ENCODE results near the gene CHRNA9. TPM values are rescaled to one million over a fixed set of nuclear protein-coding genes. Genes with fewer than 3 reads are reported as not detected.
"Not testable (repeated sequence)": the region's sequence is repeated elsewhere in the genome, so short reads cannot be mapped to it uniquely, and the experiment has no call there.

CHRNA9 gene
- total RNA-seq, 6 experiments from 2014 or later: not detected

DNA sequence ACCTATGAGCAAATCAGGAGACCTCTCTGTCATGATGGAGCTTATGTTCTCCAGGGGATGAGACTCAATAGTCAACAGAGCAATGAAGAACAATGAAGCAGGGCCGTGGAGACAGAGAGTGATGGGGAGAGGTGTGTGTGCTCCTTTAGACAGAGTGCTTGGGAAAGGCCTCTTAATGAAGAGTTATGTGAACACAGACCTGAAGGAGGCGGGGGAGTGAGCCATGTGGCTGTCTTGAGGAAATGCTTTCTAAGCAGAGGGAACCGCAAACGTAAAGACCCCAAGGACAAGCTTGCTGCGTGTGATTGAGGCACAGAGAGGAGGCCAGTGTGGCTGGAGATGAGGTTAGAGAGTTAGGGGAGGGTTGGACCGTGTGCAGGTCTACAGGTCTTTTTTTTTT is 53.1 kb downstream of the CHRNA9 start:
- TF ChIP-seq, protein P1, sequence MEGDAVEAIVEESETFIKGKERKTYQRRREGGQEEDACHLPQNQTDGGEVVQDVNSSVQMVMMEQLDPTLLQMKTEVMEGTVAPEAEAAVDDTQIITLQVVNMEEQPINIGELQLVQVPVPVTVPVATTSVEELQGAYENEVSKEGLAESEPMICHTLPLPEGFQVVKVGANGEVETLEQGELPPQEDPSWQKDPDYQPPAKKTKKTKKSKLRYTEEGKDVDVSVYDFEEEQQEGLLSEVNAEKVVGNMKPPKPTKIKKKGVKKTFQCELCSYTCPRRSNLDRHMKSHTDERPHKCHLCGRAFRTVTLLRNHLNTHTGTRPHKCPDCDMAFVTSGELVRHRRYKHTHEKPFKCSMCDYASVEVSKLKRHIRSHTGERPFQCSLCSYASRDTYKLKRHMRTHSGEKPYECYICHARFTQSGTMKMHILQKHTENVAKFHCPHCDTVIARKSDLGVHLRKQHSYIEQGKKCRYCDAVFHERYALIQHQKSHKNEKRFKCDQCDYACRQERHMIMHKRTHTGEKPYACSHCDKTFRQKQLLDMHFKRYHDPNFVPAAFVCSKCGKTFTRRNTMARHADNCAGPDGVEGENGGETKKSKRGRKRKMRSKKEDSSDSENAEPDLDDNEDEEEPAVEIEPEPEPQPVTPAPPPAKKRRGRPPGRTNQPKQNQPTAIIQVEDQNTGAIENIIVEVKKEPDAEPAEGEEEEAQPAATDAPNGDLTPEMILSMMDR (IDR thresholded peaks at IDR 0.05): no peak
- DNase-seq: no peak
- Mint-ChIP-seq H3K9me3 (no peaks in the 10 kb centered on the region), H3K4me3 (no peak overlapping the region), H3K27ac (no peak overlapping the region), H3K36me3 (ENCODE audit: low read depth) (no peaks in the 10 kb centered on the region), H3K4me1 (ENCODE audit: low read depth) (no peaks in the 10 kb centered on the region), H3K27me3 (ENCODE audit: insufficient read depth) (peaks cover 12% of the 10 kb centered on the region)

DNA sequence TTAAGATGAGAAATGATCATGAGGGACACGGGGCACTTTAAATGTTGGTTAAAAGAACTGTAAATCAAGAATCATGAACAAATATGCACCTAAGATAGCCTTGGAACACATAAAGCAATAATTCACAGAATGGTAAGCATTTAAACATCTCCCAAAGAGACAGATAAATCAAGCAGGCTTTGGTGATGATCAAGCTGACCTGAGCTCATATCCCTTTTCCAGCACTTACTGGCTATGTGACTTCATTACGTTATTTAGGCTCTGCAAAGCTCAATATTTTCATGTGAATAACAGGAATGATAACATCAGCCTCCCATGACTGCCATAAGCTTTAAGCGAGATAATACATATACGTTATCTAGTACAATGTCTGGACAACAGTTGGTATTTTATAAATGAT is 54.9 kb downstream of the CHRNA9 start:
- Mint-ChIP-seq H3K27ac (no peak overlapping the region), H3K27me3 (ENCODE audit: insufficient read depth) (peaks cover 14% of the 10 kb centered on the region)
- TF ChIP-seq, protein P1 (IDR thresholded peaks at IDR 0.05): no peak

GRCh38 chr4:40392241-40392640 is 57.1 kb downstream of the CHRNA9 start:
- not testable (repeated sequence) for H3K27ac Mint-ChIP-seq; H3K36me3 Mint-ChIP-seq (ENCODE audit: low read depth); DNase-seq; H3K4me1 Mint-ChIP-seq (ENCODE audit: low read depth); H3K4me3 Mint-ChIP-seq; H3K9me3 Mint-ChIP-seq
- H3K27me3 Mint-ChIP-seq (ENCODE audit: insufficient read depth): peaks cover 13% of the 10 kb centered on the region

More for the DNA sequence above, 54.9 kb downstream of the CHRNA9 start:
- H3K4me1 Mint-ChIP-seq (ENCODE audit: low read depth): no peaks in the 10 kb centered on the region
- H3K36me3 Mint-ChIP-seq (ENCODE audit: low read depth): no peaks in the 10 kb centered on the region
- no peaks in the 10 kb centered on the region for H3K9me3 Mint-ChIP-seq
- no peak overlapping the region for H3K4me3 Mint-ChIP-seq
- DNase-seq: no peak

GRCh38 chr4:40394236-40394635 is 59.1 kb downstream of the CHRNA9 start:
- Mint-ChIP-seq H3K4me3 (no peak overlapping the region), H3K27ac (no peak overlapping the region), H3K36me3 (ENCODE audit: low read depth) (no peaks in the 10 kb centered on the region), H3K27me3 (ENCODE audit: insufficient read depth) (peaks cover 15% of the 10 kb centered on the region), H3K9me3 (no peaks in the 10 kb centered on the region), H3K4me1 (ENCODE audit: low read depth) (peaks cover 5% of the 10 kb centered on the region; the same call in 1 of the 2 replicates)
- DNase-seq: no peak
- TF ChIP-seq, protein P1 (IDR thresholded peaks at IDR 0.05): no peak

GRCh38 chr4:40395166-40395900 is 60.2 kb downstream of the CHRNA9 start:
- no peaks in the 10 kb centered on the region for H3K9me3 Mint-ChIP-seq
- DNase-seq: no peak
- TF ChIP-seq, protein P1 (IDR thresholded peaks at IDR 0.05): no peak
- H3K27me3 Mint-ChIP-seq (ENCODE audit: insufficient read depth): peaks cover 19% of the 10 kb centered on the region
- H3K4me3 Mint-ChIP-seq: no peak overlapping the region
- no peaks in the 10 kb centered on the region for H3K36me3 Mint-ChIP-seq (ENCODE audit: low read depth)
- peaks cover 5% of the 10 kb centered on the region; the same call in 1 of the 2 replicates for H3K4me1 Mint-ChIP-seq (ENCODE audit: low read depth)
- H3K27ac Mint-ChIP-seq: no peak overlapping the region

- no peaks in the 10 kb centered on the region for H3K36me3 Mint-ChIP-seq (ENCODE audit: low read depth)
- TF ChIP-seq, protein P1 (IDR thresholded peaks at IDR 0.05): no peak
- no peak overlapping the region for H3K4me3 Mint-ChIP-seq
- no peak overlapping the region for H3K27ac Mint-ChIP-seq
- H3K27me3 Mint-ChIP-seq (ENCODE audit: insufficient read depth): peaks cover 17% of the 10 kb centered on the region
- H3K9me3 Mint-ChIP-seq: no peaks in the 10 kb centered on the region
- peaks cover 5% of the 10 kb centered on the region; the same call in 1 of the 2 replicates for H3K4me1 Mint-ChIP-seq (ENCODE audit: low read depth)
- DNase-seq: no peak
Measured at GRCh38 chr4:40395908-40396793, 61.0 kb downstream of the CHRNA9 start.

Data from HFFc6 (cell line).